ENCODE measurements around the gene SOCS7. TPM values are rescaled to one million over a fixed set of nuclear protein-coding genes. Genes with fewer than 3 reads are reported as not detected.

SOCS7 gene
- total RNA-seq, 2 donors from 2014 or later, result 14.6 to 61.9 TPM

DNA sequence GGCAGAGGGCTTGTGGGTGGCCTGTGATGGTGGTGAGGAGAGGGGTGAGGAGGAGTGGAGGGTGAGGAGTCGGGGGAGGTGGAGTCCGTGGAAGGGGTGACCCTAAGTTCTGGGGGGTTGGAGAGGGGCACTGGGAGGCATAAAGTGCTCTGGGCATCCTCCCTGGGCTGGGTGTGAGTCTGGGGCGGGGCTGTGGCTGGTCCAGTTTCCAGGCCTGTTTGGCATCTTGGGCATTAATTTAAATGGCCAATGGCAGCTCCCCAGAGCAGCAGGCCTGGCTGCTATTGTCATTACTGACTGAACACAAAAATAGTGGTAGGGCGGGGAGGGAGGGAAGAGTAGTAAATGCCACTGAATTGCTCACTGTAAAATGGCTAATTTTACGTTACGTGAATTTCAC lies 68.9 kb downstream of the SOCS7 start:
- 77% methylated on average over 6 of the region's 6 CpGs for WGBS
- no peak overlapping the region for H3K27ac ChIP-seq
- H3K4me1 ChIP-seq (replicated peaks), result no peaks in the 10 kb centered on the region
- intact Hi-C loops (cut with DNase I), result loop anchor here (5.0 kb wide), 1 partner anchor 62 kb away; no protein-coding TSS in a partner anchor
- no peaks in the 10 kb centered on the region for H3K9me3 ChIP-seq
- no peak for DNase-seq (ENCODE audit: low spot score)
- no peaks in the 10 kb centered on the region for H3K27me3 ChIP-seq (replicated peaks; ENCODE audit: insufficient read depth)
- H3K36me3 ChIP-seq, result no peaks in the 10 kb centered on the region
- no peak overlapping the region for H3K4me3 ChIP-seq
- TF ChIP-seq POLR2A (IDR thresholded peaks at IDR 0.05) (no peak), POLR2AphosphoS5 (IDR thresholded peaks at IDR 0.05) (no peak)
- TF ChIP-seq, protein P1, sequence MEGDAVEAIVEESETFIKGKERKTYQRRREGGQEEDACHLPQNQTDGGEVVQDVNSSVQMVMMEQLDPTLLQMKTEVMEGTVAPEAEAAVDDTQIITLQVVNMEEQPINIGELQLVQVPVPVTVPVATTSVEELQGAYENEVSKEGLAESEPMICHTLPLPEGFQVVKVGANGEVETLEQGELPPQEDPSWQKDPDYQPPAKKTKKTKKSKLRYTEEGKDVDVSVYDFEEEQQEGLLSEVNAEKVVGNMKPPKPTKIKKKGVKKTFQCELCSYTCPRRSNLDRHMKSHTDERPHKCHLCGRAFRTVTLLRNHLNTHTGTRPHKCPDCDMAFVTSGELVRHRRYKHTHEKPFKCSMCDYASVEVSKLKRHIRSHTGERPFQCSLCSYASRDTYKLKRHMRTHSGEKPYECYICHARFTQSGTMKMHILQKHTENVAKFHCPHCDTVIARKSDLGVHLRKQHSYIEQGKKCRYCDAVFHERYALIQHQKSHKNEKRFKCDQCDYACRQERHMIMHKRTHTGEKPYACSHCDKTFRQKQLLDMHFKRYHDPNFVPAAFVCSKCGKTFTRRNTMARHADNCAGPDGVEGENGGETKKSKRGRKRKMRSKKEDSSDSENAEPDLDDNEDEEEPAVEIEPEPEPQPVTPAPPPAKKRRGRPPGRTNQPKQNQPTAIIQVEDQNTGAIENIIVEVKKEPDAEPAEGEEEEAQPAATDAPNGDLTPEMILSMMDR (IDR thresholded peaks at IDR 0.05), result no peak

DNA sequence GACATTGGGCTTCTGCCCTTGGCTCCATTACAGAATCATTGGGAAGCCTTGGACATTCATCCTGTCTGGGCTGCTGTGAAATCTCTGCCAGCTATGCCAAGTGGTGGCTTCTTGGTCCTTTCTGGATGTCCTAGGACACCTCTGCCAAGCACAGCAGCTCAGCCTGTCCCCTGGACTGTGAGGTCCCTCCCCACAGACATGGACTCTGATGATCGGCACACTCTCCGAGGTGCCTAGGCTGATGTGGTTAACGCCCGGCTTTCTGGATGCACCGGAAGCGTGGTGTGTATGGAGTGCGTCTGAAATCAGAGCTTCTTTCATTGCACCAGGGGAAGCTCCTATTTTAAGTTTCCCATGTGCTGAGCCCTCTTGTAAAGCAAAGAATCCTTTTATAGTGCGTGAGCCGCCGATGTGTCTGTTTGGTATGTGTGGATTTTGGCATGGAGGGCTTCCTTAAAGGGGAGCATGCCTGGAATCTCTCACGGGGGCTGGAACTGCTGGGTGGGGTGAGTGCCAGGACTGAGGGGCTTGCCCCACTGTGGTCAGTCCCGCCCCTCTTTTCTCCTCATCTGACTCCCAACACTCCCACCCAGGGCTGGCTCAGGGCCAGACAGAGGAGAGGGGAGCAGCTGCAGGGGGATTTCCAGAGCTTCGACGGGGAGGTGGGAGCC lies 69.7 kb downstream of the SOCS7 start:
- Histone ChIP-seq H3K27ac (peak overlapping the region in 1 of 2 donors; percentile 22), H3K4me3 (no peak overlapping the region), H3K27me3 (replicated peaks; ENCODE audit: insufficient read depth) (no peaks in the 10 kb centered on the region), H3K36me3 (no peaks in the 10 kb centered on the region), H3K4me1 (replicated peaks) (no peaks in the 10 kb centered on the region), H3K9me3 (no peaks in the 10 kb centered on the region)
- TF ChIP-seq POLR2A (IDR thresholded peaks at IDR 0.05) (no peak), POLR2AphosphoS5 (IDR thresholded peaks at IDR 0.05) (peak; percentile 30)
- TF ChIP-seq, protein P1 (IDR thresholded peaks at IDR 0.05), result no peak
- intact Hi-C loops (cut with DNase I), result loop anchor here (5.0 kb wide), 1 partner anchor 61 kb away; no protein-coding TSS in a partner anchor
- no peak for DNase-seq (ENCODE audit: low spot score)
- 12% methylated on average over 14 of the region's 14 CpGs for WGBS

DNA sequence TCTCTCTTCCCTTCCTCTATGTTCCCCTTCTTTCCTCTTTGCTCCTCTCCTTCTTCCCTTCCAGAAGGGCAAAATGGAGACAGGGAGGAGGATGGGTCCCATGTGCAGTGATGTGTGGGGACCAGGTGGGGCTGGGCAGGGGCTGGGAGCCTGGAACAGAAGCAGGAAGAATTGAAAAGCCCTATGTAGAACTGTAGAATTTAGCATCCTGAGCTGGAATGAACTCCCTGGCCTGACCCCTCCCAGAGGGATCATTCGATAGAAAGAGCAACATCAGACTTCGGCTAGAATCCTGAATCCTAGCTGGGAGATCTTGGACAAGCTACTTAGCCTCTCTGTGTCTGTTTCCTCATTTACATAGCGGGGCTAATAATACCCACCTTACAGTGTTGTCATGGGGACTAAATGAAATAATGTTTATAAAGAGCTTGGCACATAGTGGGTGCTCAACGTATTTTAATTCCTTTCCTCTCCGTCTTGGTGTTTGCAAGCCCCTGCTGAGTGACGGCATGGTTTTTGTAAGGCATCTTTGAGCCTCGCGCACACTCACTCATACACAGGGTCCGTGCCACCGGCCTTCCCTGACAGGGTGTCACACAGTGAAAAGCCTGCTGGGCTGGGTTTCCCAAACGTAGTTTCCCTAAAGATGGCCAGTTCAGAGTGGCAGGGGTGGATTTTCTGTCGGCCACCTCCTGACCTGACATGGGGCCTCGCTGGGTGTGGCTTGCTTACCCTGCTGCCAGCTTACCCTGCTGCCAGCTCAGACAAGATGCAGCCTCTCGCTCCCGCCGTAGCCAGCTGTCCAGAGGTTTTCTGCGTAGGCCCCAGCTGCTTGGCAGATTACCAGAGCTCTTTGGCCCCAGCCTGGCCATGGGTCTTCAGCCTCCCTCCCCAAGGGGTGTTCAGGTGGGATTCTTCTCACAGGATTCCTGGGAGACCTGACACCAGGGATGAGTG lies 70.5 kb downstream of the SOCS7 start:
- Histone ChIP-seq H3K4me1 (replicated peaks) (no peaks in the 10 kb centered on the region), H3K27me3 (replicated peaks; ENCODE audit: insufficient read depth) (no peaks in the 10 kb centered on the region), H3K4me3 (no peak overlapping the region), H3K27ac (peak overlapping the region in 1 of 2 donors; percentile 22), H3K9me3 (no peaks in the 10 kb centered on the region), H3K36me3 (no peaks in the 10 kb centered on the region)
- intact Hi-C loops (cut with DNase I), result loop anchor here (5.0 kb wide), 1 partner anchor 60 kb away; no protein-coding TSS in a partner anchor
- DNase-seq (ENCODE audit: low spot score), result no peak
- WGBS, result 63% methylated on average over 17 of the region's 17 CpGs
- TF ChIP-seq, protein P1 (IDR thresholded peaks at IDR 0.05), result no peak
- TF ChIP-seq POLR2A (IDR thresholded peaks at IDR 0.05), result no peak
- TF ChIP-seq POLR2AphosphoS5 (IDR thresholded peaks at IDR 0.05), result no peak

DNA sequence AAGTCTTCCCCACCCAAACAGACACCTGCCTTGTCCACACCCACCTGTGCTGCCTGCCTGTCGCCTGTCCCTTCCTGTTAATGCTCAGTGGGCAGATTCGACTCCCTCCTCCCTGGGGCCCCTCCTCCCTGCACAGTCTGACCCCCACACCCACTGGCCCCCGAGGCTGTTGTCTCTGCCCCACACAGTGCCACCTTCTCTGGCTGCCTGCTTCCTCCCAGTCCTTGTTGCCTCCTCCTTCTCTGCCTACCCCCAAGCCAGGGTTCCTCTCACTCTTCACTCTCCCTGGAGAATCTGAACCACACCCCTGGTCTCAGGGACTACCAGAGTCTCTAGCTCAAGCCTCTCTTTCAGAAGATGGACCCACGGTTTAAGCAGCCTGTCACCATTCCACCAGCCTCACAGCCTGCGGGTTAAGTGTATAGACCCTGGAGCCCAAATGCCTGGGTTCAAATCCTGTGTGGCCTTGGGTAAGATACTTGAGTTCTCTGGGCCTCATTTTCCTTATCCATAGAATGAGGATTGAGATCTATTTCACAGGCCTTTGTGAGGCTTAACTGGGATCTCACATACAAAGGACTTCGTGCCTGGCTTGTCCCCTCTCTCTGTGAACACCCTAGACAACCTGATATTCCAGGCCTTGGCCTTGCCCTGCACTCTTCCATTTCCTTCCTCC lies 72.8 kb downstream of the SOCS7 start:
- DNase-seq (ENCODE audit: low spot score), result no peak
- Histone ChIP-seq H3K27ac (no peak overlapping the region), H3K4me1 (replicated peaks) (peaks cover 4% of the 10 kb centered on the region), H3K27me3 (replicated peaks; ENCODE audit: insufficient read depth) (no peaks in the 10 kb centered on the region), H3K9me3 (no peaks in the 10 kb centered on the region), H3K4me3 (no peak overlapping the region), H3K36me3 (no peaks in the 10 kb centered on the region)
- TF ChIP-seq, protein P1 (IDR thresholded peaks at IDR 0.05), result no peak
- TF ChIP-seq POLR2A (IDR thresholded peaks at IDR 0.05) (no peak), POLR2AphosphoS5 (IDR thresholded peaks at IDR 0.05) (no peak)
- intact Hi-C loops (cut with DNase I), result loop anchor here (5.0 kb wide), 1 partner anchor 58 kb away; no protein-coding TSS in a partner anchor
- 62% methylated on average over 6 of the region's 6 CpGs for WGBS

All from prostate gland (tissue), 2 donors.